ENCODE data around the gene FAM241B. TPM values are rescaled to one million over a fixed set of nuclear protein-coding genes. Genes with fewer than 3 reads are reported as not detected.

Gene FAM241B
- total and polyA plus RNA-seq, 10 of the 15 experiments (the other 5 are each of a cell fraction or from before 2014, with no cell fraction given) = 0.09 to 0.99 (median 0.24) TPM

GRCh38 chr10:69649786-69650550 lies 19.9 kb downstream of the FAM241B start:
- no peaks in the 10 kb centered on the region for H3K36me3 ChIP-seq (ENCODE audit: control insufficient read depth in 2 of 2, insufficient read depth in 2 of 2, low read length in 1 of 2)
- peaks cover 2% of the 10 kb centered on the region; the same call in 2 of the 3 replicates for H3K9me3 ChIP-seq (replicated peaks; ENCODE audit: control insufficient read depth, insufficient read depth, low read length)
- POLR2A ChIA-PET = no interaction called here
- ATAC-seq (no peak), FAIRE-seq (no peak), DNase-seq (ENCODE audit: low read depth, low spot score) (no peak)
- intact Hi-C loops (cut with micrococcal nuclease; ENCODE audit: unreplicated experiment) = no loop called here
- WGBS (ENCODE audit: insufficient coverage, insufficient replicate concordance, low lambda C conversion rate, missing lambda C conversion rate) = 37% methylated on average over 9 of the region's 9 CpGs
- SMC1A ChIA-PET (ENCODE audit: uncharacterized antibody, unreplicated experiment) = no interaction called here
- H4K20me1 ChIP-seq (ENCODE audit: control insufficient read depth, insufficient read depth) = no peaks in the 10 kb centered on the region
- H3K4me2 ChIP-seq (ENCODE audit: control insufficient read depth, insufficient read depth) = no peak overlapping the region
- BruUV-seq (replicated peaks) = no TSS peak
- CTCF ChIA-PET = no interaction called here
- no peak for TF ChIP-seq ZZZ3 (IDR thresholded peaks at IDR 0.05; ENCODE audit: control insufficient read depth, insufficient read length, low read depth)
- no peak for TF ChIP-seq ZNF592 (IDR thresholded peaks at IDR 0.05)
- TF ChIP-seq YY1 (IDR thresholded peaks at IDR 0.05; ENCODE audit: low read depth, low read length) = no peak
- no peak for TF ChIP-seq BCL3 (IDR thresholded peaks at IDR 0.05; ENCODE audit: borderline replicate concordance, insufficient read depth, low read depth, low read length, poor library complexity, severe bottlenecking)
- TF ChIP-seq NRF1 (conservative IDR thresholded peaks at IDR 0.05; ENCODE audit: low read depth, low read length) = no peak
- TF ChIP-seq ZSCAN29 (IDR thresholded peaks at IDR 0.05) = no peak
- no peaks in the 10 kb centered on the region for H3K4me1 ChIP-seq (ENCODE audit: control insufficient read depth, insufficient read depth, low read length)
- H3K27ac ChIP-seq (ENCODE audit: control insufficient read depth, insufficient read depth) = no peak overlapping the region
- H2AFZ ChIP-seq (ENCODE audit: control insufficient read depth, low read depth, low read length) = no peak overlapping the region
- H3K27me3 ChIP-seq (replicated peaks in 1 of 2; ENCODE audit: control insufficient read depth in 2 of 2, insufficient read depth in 2 of 2, low read length in 1 of 2) = peaks cover 0 to 1% of the 10 kb centered on the region in 2 experiments; a peak in 1 of 4 replicates
- H3K4me3 ChIP-seq = no peak overlapping the region
- no peak overlapping the region for H3K9ac ChIP-seq (ENCODE audit: control insufficient read depth, insufficient read depth, low read length)
- no peaks in the 10 kb centered on the region for H3K79me2 ChIP-seq (ENCODE audit: control insufficient read depth, insufficient read depth, low read length)
- RAD21 ChIA-PET (ENCODE audit: unreplicated experiment) = no interaction called here
- in situ Hi-C loops (cut with MboI) = no loop called here

All from GM12878 (cell line).